D721Med (cell line): ENCODE results near the gene MYO9A.

ENCODE experiments used
- DNase-seq: peaks from one replicate; pipeline ENCODE4 v3.0.0; 2011; ENCODE audit warnings: low spot score; ENCODE audit not compliant: insufficient read length
- FAIRE-seq: peaks from 2 replicates; lab custom pipeline; 2011; peaks lifted over from hg19 to GRCh38; lab: Jason Lieb, UNC
- CTCF ChIP-seq: IDR thresholded peaks from 2 replicates; pipeline ENCODE4 v1.5.1; 2012; ENCODE audit warnings: mild to moderate bottlenecking, control low read depth; ENCODE audit not compliant: insufficient read depth; ENCODE audit errors: missing control alignments

The MYO9A gene

GRCh38 chr15:71916834-71917233 lies 201.1 kb downstream of the MYO9A start:
- FAIRE-seq (no peak), DNase-seq (no peak)
- no peak for TF ChIP-seq CTCF

- FAIRE-seq = no peak
- no peak for TF ChIP-seq CTCF
- no peak for DNase-seq
Measured at GRCh38 chr15:71914092-71914491, 203.9 kb downstream of the MYO9A start.

- no peak for FAIRE-seq
- no peak for DNase-seq
- TF ChIP-seq CTCF = no peak
Measured at GRCh38 chr15:71899674-71900073, 218.3 kb downstream of the MYO9A start.

GRCh38 chr15:71893691-71894090 lies 224.3 kb downstream of the MYO9A start:
- no peak for TF ChIP-seq CTCF
- DNase-seq (no peak), FAIRE-seq (no peak)

- no peak for DNase-seq
- TF ChIP-seq CTCF = no peak
- FAIRE-seq = no peak
Measured at GRCh38 chr15:71892335-71892734, 225.6 kb downstream of the MYO9A start.

- DNase-seq (no peak), FAIRE-seq (no peak)
Measured at GRCh38 chr15:71891026-71891425, 226.9 kb downstream of the MYO9A start.

GRCh38 chr15:71889947-71890346 lies 228.0 kb downstream of the MYO9A start:
- DNase-seq = no peak

More at GRCh38 chr15:71891026-71891425, 226.9 kb downstream of the MYO9A start:
- TF ChIP-seq CTCF = no peak

More at GRCh38 chr15:71889947-71890346, 228.0 kb downstream of the MYO9A start:
- FAIRE-seq = no peak
- no peak for TF ChIP-seq CTCF
